B cell (primary cell): Measurements from ENCODE around the gene KIAA1210. TPM values are rescaled to one million over a fixed set of nuclear protein-coding genes. Genes with fewer than 3 reads are reported as not detected.
A peak's percentile ranks its signal among the peaks of the same experiment; 100 is the strongest.

Experiments
- ATAC-seq: fragments of 200-7000 bp; cut with Tn5 transposase; one replicate; pipeline ENCODE4 v1.10.0; 2021; ENCODE audit warnings: low read depth, mild to moderate bottlenecking, moderate number of reproducible peaks, moderate library complexity
- CTCF ChIA-PET: fragments of 350-600 bp; sonication (Branson Sonifier 250); formaldehyde crosslinking; loops from one replicate; lab custom pipeline; 2021; ENCODE audit warnings: antibody characterized with exemption, inconsistent platforms; lab: Charles Lee
- POLR2A ChIA-PET: fragments of 350-600 bp; sonication (Branson Sonifier 250); formaldehyde crosslinking; loops from one replicate; lab custom pipeline; 2021; ENCODE audit warnings: antibody characterized with exemption; lab: Charles Lee
- DNase-seq: peaks from one replicate; pipeline ENCODE4 v3.0.0; 2013
- H2AFZ ChIP-seq: 2 replicates; pipeline ENCODE4 v1.6.1; 2012; ENCODE audit warnings: mild to moderate bottlenecking, low read depth, low read length; ENCODE audit not compliant: insufficient read depth, poor library complexity, severe bottlenecking
- H3K27ac ChIP-seq, 2 donors: 1 replicate in 1 of 2; 2 replicates in 1 of 2; pipeline ENCODE4 v1.5.1; 2012 to 2013; ENCODE audit warnings: low read length in 2 of 2, mild to moderate bottlenecking in 2 of 2, moderate library complexity in 1 of 2
- H3K27me3 ChIP-seq, 4 experiments: fragments of 200-600 bp in 1 of 4; sonication (generic) in 1 of 4; replicated peaks in 1 of 4; 1 replicate in 2 of 4; 2 replicates in 2 of 4; pipeline versions ENCODE4 v1.6.1 to v1.7.0; 2013 to 2016; ENCODE audit warnings: low read length in 3 of 4, mild to moderate bottlenecking in 2 of 4, mixed read lengths in 1 of 4, moderate library complexity in 1 of 4; ENCODE audit not compliant: insufficient read depth in 4 of 4, control insufficient read depth in 3 of 4; ENCODE audit errors: control extremely low read depth in 1 of 4
- H3K36me3 ChIP-seq, 2 experiments: replicated peaks in 1 of 2; 1 replicate in 1 of 2; 2 replicates in 1 of 2; pipeline versions ENCODE4 v1.6.1 to v1.7.1; 2013; ENCODE audit warnings: low read length in 1 of 2; ENCODE audit not compliant: insufficient read depth in 2 of 2, control insufficient read depth in 1 of 2; ENCODE audit errors: control extremely low read depth in 1 of 2, extremely low read depth in 1 of 2
- H3K4me1 ChIP-seq, 2 donors: fragments of 200-600 bp in 1 of 2; sonication (generic) in 1 of 2; 1 replicate in 1 of 2; 2 replicates in 1 of 2; pipeline versions ENCODE4 v1.5.1 to v1.6.1; 2013 to 2017; ENCODE audit warnings: low read length in 2 of 2; ENCODE audit not compliant: control insufficient read depth in 2 of 2, insufficient read depth in 2 of 2
- H3K4me2 ChIP-seq: replicated peaks from 2 replicates; pipeline ENCODE3; 2012; ENCODE audit warnings: mild to moderate bottlenecking, low read depth, low read length; ENCODE audit not compliant: poor library complexity, severe bottlenecking
- H3K4me3 ChIP-seq, 5 experiments: fragments of 200-600 bp in 1 of 5; sonication (generic) in 1 of 5; 1 replicate in 3 of 5; 2 replicates in 2 of 5; pipeline versions ENCODE4 v1.5.1 to v1.7.0; 2011 to 2016; ENCODE audit warnings: low read length in 4 of 5, mild to moderate bottlenecking in 4 of 5, low read depth in 2 of 5, control low read depth in 1 of 5, moderate library complexity in 1 of 5; ENCODE audit not compliant: insufficient read depth in 1 of 5; ENCODE audit errors: control extremely low read depth in 1 of 5, extremely low read depth in 1 of 5
- H3K79me2 ChIP-seq: fragments of 200-600 bp; sonication (generic); one replicate; pipeline ENCODE4 v1.6.0; 2016; ENCODE audit warnings: low read length; ENCODE audit not compliant: control insufficient read depth, insufficient read depth
- H3K9ac ChIP-seq: fragments of 200-600 bp; sonication (generic); 2 replicates; pipeline ENCODE4 v1.6.1; 2017; ENCODE audit warnings: mild to moderate bottlenecking, low read length, moderate library complexity
- H3K9me3 ChIP-seq, 3 donors: one replicate each; pipeline versions ENCODE4 v1.6.1 to v1.7.1; 2013; ENCODE audit warnings: low read length in 2 of 3; ENCODE audit not compliant: control insufficient read depth in 2 of 3, insufficient read depth in 1 of 3; ENCODE audit errors: control extremely low read depth in 1 of 3
- H4K20me1 ChIP-seq: 2 replicates; pipeline ENCODE4 v1.6.0; 2012; ENCODE audit warnings: mild to moderate bottlenecking, low read length; ENCODE audit not compliant: insufficient read depth, control insufficient read depth, poor library complexity, severe bottlenecking
- H3K27ac Mint-ChIP-seq: one replicate; pipeline ENCODE4 v1.8.0; 2021; ENCODE audit warnings: mixed read lengths
- H3K27me3 Mint-ChIP-seq: one replicate; pipeline ENCODE4 v1.8.0; 2021; ENCODE audit warnings: mixed read lengths
- H3K4me1 Mint-ChIP-seq: one replicate; pipeline ENCODE4 v1.8.0; 2021; ENCODE audit warnings: mixed read lengths
- H3K4me3 Mint-ChIP-seq: one replicate; pipeline ENCODE4 v1.8.0; 2021; ENCODE audit warnings: mixed read lengths
- H3K9me3 Mint-ChIP-seq: one replicate; pipeline ENCODE4 v1.8.0; 2022; ENCODE audit warnings: mixed read lengths; ENCODE audit not compliant: insufficient read depth
- EZH2 ChIP-seq: IDR thresholded peaks from 2 replicates; pipeline ENCODE4 v1.6.1; 2012; ENCODE audit warnings: borderline replicate concordance, low read depth, mild to moderate bottlenecking, moderate library complexity, low read length; ENCODE audit not compliant: insufficient read depth, poor library complexity, severe bottlenecking
- WGBS: methylation state at CpG from one replicate; pipeline ENCODE4 v1.1.5; 2013; ENCODE audit warnings: missing lambda C conversion rate; ENCODE audit not compliant: insufficient coverage; 5-methylcytosine and 5-hydroxymethylcytosine counted together
- intact Hi-C: fragments of 100-400 bp; cut with micrococcal nuclease; formaldehyde crosslinking; loops from one replicate; pipeline ENCODE4 v1.10.0; 2022
- polyA plus RNA-seq: library from polyadenylated mRNA; depleted of rRNA; stranded (reverse); fragments of >200 nt; gene quantifications from 2 replicates; pipeline ENCODE4 v1.2.3, GENCODE V29; 2012
- total RNA-seq, 2 donors: library from RNA; stranded (reverse); fragments of 120-200 nt in 1 of 2; gene quantifications; 1 replicate in 1 of 2; 2 replicates in 1 of 2; pipeline versions ENCODE4 v1.2.3 to v1.2.4, GENCODE V29; 2013 to 2022
- TF ChIP-seq, protein P1 (sequence below): fragments of 200-600 bp; IDR thresholded peaks from one replicate; pipeline ENCODE4 v1.8.0; 2022; ENCODE audit warnings: antibody characterized with exemption, mild to moderate bottlenecking

KIAA1210 gene
- total and polyA plus RNA-seq, 2 donors (not counting 1 experiment from before 2014, with no cell fraction given), result not detected

DNA sequence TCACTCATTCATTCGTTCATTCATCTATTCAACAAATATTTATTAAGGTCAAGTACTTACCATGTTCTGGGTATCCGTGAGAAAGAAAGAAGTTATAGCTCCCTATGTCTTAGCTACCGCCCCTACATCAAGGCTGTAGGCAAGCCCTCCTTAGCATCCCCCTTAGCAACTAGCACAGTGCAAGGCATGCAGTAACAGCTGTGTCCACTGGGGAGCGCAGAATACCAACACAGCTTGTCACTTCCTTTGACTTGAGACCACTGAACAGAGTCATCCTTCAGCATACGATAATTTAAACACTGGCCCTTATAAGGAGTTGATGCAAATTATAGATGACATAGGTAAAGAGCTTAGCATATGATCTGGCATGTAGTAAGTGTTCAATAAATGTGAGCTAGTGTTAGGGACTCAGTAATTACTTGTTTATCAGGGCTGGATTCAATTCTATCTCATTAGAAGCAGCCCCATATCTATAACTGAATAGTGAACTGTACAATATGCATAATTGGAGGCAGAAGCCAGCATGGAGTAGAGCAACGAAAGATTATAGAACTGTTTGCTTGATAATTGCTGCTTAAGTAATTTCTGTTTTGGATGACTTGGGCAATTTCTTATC is 8.7 kb downstream of the KIAA1210 start:
- Histone ChIP-seq H3K36me3 (no peaks in the 10 kb centered on the region), H3K9me3 (no peaks in the 10 kb centered on the region), H3K27ac (no peak overlapping the region), H3K9ac (no peak overlapping the region), H2AFZ (no peak overlapping the region), H3K4me1 (no peaks in the 10 kb centered on the region), H3K4me3 (no peak overlapping the region), H3K79me2 (no peaks in the 10 kb centered on the region), H3K27me3 (peaks cover 0 to 2% (median 0%) of the 10 kb centered on the region in 4 experiments), H3K4me2 (no peak overlapping the region), H4K20me1 (no peaks in the 10 kb centered on the region)
- TF ChIP-seq, protein P1, sequence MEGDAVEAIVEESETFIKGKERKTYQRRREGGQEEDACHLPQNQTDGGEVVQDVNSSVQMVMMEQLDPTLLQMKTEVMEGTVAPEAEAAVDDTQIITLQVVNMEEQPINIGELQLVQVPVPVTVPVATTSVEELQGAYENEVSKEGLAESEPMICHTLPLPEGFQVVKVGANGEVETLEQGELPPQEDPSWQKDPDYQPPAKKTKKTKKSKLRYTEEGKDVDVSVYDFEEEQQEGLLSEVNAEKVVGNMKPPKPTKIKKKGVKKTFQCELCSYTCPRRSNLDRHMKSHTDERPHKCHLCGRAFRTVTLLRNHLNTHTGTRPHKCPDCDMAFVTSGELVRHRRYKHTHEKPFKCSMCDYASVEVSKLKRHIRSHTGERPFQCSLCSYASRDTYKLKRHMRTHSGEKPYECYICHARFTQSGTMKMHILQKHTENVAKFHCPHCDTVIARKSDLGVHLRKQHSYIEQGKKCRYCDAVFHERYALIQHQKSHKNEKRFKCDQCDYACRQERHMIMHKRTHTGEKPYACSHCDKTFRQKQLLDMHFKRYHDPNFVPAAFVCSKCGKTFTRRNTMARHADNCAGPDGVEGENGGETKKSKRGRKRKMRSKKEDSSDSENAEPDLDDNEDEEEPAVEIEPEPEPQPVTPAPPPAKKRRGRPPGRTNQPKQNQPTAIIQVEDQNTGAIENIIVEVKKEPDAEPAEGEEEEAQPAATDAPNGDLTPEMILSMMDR, result peak; percentile 74
- no peak for TF ChIP-seq EZH2
- DNase-seq (peak; percentile 59), ATAC-seq (peak; percentile 69)
- Mint-ChIP-seq H3K4me1 (no peaks in the 10 kb centered on the region), H3K4me3 (no peak overlapping the region), H3K9me3 (no peaks in the 10 kb centered on the region), H3K27me3 (peaks cover 8% of the 10 kb centered on the region), H3K27ac (no peak overlapping the region)
- WGBS, result no CpG with 5 or more reads among the region's 6 CpGs
- CTCF ChIA-PET, result interaction anchor here (0.7 to 3.3 kb wide), 8 partner anchors 12 to 271 kb away, joined by 3 to 17 read pairs (median 4); no protein-coding TSS in a partner anchor
- POLR2A ChIA-PET, result no interaction called here
- intact Hi-C loops, result loop anchor here (1.0 to 5.0 kb wide), 2 partner anchors 147 to 393 kb away; no protein-coding TSS in a partner anchor

DNA sequence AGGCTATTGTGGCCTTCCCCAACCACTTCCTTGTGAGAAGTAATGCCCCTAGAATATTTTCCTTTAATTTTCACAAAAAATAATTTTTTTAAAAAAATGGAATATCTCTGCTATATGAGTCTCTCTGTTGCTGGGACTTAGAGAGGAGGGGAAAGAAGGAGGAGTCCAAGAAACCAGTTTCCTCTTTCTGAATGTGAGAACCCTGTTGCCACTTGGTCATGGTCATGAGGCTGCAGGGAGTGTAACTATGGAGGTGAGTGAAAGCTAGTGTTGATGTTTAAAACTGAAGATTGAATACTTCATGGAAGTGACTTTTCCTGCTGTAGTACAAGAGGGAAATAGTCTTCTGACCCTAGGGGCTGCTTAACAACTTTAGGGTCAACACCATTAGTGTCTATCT is 20.4 kb downstream of the KIAA1210 start:
- DNase-seq (no peak), ATAC-seq (no peak)
- no peaks in the 10 kb centered on the region for H3K9me3 ChIP-seq
- H3K27me3 ChIP-seq, result no peaks in the 10 kb centered on the region
- no peak overlapping the region for H3K4me3 ChIP-seq
- Mint-ChIP-seq H3K9me3 (no peaks in the 10 kb centered on the region), H3K4me3 (no peak overlapping the region), H3K27me3 (peaks cover 13% of the 10 kb centered on the region), H3K4me1 (no peaks in the 10 kb centered on the region), H3K27ac (no peak overlapping the region)
- H3K9ac ChIP-seq, result no peak overlapping the region
- no peaks in the 10 kb centered on the region for H4K20me1 ChIP-seq
- ChIA-PET POLR2A (no interaction called here), CTCF (interaction anchor here (1.0 kb wide), 1 partner anchor 11 kb away, joined by 3 read pairs; no protein-coding TSS in a partner anchor)
- H3K4me1 ChIP-seq, result no peaks in the 10 kb centered on the region
- H3K4me2 ChIP-seq, result no peak overlapping the region
- no peaks in the 10 kb centered on the region for H3K79me2 ChIP-seq
- intact Hi-C loops, result no loop called here
- H3K27ac ChIP-seq, result no peak overlapping the region
- no peaks in the 10 kb centered on the region for H3K36me3 ChIP-seq
- no peak overlapping the region for H2AFZ ChIP-seq
- no peak for TF ChIP-seq EZH2
- TF ChIP-seq, protein P1, result no peak
